Astrocyte of the cerebellum (primary cell): ENCODE results near the gene PTCHD1.
A peak's percentile ranks its signal among the peaks of the same experiment; 100 is the strongest.

Experiments used
- DNase-seq: peaks from one replicate; pipeline ENCODE4 v3.0.0-alpha.2; 2011; ENCODE audit warnings: low read depth
- H3K4me3 ChIP-seq: 2 replicates; pipeline ENCODE4 v1.5.1; 2011; ENCODE audit warnings: mild to moderate bottlenecking, low read depth, low read length, moderate library complexity
- in situ Hi-C: cut with HindIII; loops from 2 replicates; pipeline ENCODE4 v1.10.0; 2017; ENCODE audit warnings: low sequenced_read_pairs
- TF ChIP-seq, protein P1 (sequence below): IDR thresholded peaks from 2 replicates; pipeline ENCODE4 v1.5.1; 2012; ENCODE audit warnings: low read length, low read depth, moderate library complexity, mild to moderate bottlenecking; ENCODE audit errors: missing control alignments

The PTCHD1 gene

DNA sequence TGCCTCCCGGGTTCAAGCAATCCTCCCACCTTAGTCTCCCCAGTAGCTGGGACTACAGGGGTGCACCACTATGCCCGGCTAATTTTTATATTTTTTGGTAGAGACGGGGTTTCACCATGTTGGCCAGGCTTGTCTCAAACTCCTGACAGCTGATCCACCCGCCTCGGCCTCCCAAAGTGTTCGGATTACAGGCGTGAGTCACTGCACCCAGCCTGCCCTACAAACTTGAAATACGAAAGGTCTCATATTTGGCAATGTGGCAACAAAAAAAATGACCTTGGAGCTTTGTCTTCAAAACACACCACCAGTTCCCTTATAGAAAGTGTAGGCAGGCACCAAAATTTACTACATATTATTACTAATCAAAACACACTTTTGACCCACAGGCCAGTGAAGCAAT, 22.9 kb upstream of the PTCHD1 start:
- no peak overlapping the region for H3K4me3 ChIP-seq
- in situ Hi-C loops: no loop called here
- TF ChIP-seq, protein P1, sequence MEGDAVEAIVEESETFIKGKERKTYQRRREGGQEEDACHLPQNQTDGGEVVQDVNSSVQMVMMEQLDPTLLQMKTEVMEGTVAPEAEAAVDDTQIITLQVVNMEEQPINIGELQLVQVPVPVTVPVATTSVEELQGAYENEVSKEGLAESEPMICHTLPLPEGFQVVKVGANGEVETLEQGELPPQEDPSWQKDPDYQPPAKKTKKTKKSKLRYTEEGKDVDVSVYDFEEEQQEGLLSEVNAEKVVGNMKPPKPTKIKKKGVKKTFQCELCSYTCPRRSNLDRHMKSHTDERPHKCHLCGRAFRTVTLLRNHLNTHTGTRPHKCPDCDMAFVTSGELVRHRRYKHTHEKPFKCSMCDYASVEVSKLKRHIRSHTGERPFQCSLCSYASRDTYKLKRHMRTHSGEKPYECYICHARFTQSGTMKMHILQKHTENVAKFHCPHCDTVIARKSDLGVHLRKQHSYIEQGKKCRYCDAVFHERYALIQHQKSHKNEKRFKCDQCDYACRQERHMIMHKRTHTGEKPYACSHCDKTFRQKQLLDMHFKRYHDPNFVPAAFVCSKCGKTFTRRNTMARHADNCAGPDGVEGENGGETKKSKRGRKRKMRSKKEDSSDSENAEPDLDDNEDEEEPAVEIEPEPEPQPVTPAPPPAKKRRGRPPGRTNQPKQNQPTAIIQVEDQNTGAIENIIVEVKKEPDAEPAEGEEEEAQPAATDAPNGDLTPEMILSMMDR: no peak
- no peak for DNase-seq

DNA sequence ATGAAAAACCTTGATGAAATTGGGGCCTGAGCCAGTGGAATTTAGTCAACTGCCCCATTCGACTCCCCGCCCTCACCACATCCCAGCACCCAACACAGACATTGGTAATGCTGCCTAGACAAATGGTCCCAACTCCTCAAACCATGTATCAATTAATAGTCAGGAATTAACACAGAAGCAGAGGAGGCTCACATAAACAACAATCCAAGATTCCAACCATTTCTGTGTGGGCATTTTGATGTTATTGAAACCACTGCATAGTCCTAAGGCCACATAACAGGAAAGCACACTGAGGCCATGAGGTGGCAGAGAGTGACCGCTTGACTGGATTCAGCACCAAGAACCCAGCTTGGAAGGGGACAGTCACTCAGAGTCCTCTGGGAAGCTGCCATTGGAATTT, 22.5 kb upstream of the PTCHD1 start:
- in situ Hi-C loops: no loop called here
- no peak for DNase-seq
- no peak overlapping the region for H3K4me3 ChIP-seq
- TF ChIP-seq, protein P1: no peak

DNA sequence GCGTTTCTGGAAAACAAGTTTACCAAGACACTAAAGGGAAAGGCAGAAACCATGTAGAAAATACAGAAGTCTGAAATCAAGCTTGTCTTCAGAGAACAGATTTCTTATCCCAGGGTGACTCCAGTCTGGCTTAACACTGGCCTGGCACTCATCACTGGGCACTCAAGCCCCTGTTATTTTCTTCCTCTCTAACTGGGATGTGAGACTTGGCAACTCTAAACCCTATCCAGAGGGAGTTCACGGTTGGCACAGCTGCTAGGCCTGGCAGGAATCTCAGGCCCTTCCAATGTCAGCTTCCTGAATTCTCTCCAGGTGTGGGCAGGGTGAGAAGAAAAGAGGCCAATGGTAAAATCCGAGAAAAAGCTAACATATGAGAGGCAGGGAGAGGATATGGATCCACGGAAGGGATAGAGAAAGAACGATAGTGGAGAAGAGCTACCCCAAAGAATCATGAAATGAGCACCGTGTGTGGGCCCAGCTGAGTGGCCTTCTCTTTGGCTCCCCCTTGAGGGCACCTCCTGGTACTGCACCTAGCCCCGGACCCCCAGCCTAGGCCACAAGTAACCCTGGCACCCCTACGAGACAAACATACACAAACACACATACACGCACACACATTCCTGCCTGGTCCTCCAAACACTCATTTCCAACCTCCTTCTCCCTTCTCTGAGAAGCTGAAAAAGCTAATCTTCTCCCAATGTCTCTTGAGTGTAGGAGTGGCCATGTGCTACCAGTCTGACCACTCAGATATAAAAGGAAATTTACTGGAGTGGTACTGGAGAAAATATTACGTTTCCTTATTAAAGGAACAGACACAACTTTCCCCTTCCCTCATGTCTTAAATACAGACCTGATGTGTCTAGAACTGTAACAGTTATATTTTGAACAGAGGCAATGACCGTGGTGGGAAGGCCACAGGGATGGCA, 16.6 kb upstream of the PTCHD1 start:
- TF ChIP-seq, protein P1: peak; percentile 65
- no peak overlapping the region for H3K4me3 ChIP-seq
- no peak for DNase-seq
- in situ Hi-C loops: no loop called here

DNA sequence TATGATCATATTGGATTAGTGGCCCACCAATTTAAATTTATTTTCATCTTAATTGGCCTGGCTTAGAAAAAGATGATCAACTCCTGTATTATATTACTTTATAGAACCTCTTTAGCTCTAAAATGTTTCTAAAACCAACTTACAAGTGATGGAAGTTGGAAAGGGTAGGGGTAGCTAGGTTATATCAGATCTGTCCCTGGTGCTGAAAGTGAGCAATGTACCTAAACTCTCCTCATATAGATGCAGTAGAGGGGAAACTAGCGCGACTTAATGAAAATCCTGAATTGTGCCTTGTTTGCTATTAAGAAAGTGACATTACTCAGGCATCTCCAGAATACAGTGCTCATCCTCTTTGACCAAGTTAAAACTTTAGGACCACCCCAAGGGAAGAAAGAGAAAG, 7.5 kb upstream of the PTCHD1 start:
- no peak overlapping the region for H3K4me3 ChIP-seq
- TF ChIP-seq, protein P1: no peak
- DNase-seq: no peak
- in situ Hi-C loops: no loop called here

DNA sequence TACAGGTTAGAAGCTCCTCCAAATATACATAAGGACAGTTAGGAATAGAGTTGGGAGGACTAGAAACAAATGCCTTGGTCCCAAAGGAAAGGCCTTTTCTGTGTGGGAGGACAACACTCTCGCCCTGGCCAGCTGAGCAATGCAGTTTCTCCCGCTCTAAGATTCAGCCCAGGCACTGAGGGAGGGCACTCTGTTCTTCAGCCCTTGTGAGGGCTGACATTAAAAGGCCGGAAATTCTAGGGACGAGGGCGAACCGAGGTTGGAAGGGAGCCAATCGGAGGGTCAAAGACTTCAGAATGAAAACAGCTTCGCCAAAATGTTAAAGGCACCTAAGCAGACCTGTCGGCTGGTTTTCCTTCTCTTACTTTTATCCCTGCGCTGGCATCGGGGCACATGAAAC, 2.9 kb upstream of the PTCHD1 start:
- no peak overlapping the region for H3K4me3 ChIP-seq
- TF ChIP-seq, protein P1: no peak
- in situ Hi-C loops: no loop called here
- no peak for DNase-seq

DNA sequence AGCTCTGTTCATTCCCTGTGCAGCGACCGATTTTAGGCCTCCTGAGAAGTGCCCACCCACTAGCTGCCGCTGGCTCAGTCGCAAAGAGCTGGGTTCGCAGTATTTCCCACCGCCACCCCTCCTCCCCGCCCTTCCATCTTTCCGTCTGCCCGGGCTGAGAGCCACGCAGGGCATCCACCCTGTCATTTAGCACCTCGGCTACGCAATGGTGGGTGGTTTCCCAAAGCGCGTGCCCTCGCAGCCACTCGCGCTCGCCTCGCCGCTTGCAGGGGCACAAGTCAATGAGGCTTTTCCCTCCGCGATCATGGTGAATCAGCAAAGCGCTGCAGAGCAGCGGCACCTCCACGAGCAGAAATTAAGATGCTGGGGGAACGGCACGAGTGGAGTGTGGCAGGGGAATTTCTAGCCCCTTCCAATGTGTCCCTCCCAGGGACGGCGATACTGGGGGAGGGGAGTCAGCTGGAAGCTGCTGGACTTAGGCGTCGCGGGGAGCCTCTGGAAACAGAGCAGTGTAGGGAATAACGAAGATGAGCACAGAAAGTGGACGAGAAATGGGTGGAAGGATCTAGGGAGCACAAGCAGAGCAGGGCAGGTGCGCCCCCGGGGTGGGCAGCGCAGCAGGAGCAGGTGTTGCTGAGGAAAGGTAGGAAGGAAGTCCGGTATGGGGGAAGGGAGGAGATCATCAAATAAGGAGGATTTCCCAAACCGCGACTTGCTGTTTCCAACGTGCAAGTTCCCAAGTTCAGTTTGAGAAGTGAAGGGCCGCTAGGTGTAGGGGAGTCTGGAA, 2.4 kb upstream of the PTCHD1 start:
- DNase-seq: no peak
- no peak overlapping the region for H3K4me3 ChIP-seq
- TF ChIP-seq, protein P1: no peak
- in situ Hi-C loops: no loop called here
